ENCODE measurements around the gene CCDC27. TPM values are rescaled to one million over a fixed set of nuclear protein-coding genes. Genes with fewer than 3 reads are reported as not detected.

The CCDC27 gene
- total and polyA plus RNA-seq, 2 of the 13 experiments (the other 11 are each of a cell fraction or from before 2014, with no cell fraction given): not detected

DNA sequence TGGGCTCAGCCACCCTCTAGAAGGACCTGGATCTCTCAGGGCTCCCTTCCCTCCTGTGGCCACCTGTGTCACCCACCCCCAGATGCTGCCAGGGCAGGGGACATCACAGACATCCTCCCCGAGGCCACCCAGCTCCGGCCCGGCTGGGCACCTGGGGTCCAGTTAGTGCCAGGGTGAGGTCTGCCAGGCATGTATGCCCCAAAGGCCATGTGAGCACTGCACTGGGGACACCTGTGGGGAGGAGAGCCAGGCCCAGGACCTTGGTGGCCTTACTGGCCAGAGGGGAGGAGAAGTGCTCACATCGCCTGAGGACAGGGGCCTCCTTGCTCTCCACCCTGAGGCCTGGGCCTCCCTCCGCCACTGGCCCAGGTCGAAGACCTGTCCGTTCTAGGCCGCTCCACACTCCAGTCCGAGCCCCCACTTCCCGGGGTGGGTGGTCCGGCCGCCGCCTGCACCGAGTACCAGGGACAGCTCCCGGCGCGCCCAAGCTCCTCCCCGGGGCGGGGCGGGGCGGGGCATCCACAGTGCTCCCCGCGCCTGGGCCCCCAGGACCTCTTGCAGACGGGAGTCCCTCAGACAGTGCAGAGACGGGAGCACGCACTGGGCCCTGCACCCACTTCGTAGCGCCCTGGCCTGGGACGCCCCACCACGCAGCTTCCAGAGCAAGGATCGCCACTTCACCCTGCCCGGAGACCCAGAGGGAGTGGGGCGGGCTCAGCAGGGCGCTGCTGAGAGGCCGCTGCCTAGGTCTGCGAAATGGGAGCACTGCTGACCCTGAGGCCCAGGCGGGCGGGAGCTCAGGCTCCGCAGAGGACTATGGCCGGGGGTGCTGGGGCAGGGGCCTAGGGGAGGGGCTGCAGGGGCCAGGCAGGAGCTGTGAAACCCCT, 34.3 kb upstream of the CCDC27 start (continued):
- TF ChIP-seq, protein P1, sequence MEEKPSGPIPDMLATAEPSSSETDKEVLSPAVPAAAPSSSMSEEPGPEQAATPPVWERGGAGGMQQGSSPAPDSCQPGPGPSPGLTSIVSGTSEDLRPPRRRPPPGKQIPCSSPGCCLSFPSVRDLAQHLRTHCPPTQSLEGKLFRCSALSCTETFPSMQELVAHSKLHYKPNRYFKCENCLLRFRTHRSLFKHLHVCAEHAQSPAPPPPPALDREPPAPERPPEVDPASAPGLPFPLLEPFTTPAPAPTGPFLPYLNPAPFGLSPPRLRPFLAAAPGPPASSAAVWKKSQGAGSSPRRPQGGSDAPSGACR (CRISPR knock-in tag; IDR thresholded peaks at IDR 0.05): 0 out of 2 replicates have a peak, but pooled peaks have one; percentile 31
- no peak for TF ChIP-seq ZNF234 (CRISPR knock-in tag; conservative IDR thresholded peaks at IDR 0.05)
- TF ChIP-seq, protein P2, sequence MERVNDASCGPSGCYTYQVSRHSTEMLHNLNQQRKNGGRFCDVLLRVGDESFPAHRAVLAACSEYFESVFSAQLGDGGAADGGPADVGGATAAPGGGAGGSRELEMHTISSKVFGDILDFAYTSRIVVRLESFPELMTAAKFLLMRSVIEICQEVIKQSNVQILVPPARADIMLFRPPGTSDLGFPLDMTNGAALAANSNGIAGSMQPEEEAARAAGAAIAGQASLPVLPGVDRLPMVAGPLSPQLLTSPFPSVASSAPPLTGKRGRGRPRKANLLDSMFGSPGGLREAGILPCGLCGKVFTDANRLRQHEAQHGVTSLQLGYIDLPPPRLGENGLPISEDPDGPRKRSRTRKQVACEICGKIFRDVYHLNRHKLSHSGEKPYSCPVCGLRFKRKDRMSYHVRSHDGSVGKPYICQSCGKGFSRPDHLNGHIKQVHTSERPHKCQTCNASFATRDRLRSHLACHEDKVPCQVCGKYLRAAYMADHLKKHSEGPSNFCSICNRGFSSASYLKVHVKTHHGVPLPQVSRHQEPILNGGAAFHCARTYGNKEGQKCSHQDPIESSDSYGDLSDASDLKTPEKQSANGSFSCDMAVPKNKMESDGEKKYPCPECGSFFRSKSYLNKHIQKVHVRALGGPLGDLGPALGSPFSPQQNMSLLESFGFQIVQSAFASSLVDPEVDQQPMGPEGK (CRISPR knock-in tag; IDR thresholded peaks at IDR 0.05): peak; percentile 74
- TF ChIP-seq MTA1 (CRISPR knock-in tag; IDR thresholded peaks at IDR 0.05; ENCODE audit: borderline replicate concordance): no peak; the same call in 1 of the 2 replicates
- TF ChIP-seq, protein P3, sequence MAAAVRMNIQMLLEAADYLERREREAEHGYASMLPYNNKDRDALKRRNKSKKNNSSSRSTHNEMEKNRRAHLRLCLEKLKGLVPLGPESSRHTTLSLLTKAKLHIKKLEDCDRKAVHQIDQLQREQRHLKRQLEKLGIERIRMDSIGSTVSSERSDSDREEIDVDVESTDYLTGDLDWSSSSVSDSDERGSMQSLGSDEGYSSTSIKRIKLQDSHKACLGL (CRISPR knock-in tag; IDR thresholded peaks at IDR 0.05): 0 out of 2 replicates have a peak, but pooled peaks have one; percentile 41
- TF ChIP-seq, protein P4, sequence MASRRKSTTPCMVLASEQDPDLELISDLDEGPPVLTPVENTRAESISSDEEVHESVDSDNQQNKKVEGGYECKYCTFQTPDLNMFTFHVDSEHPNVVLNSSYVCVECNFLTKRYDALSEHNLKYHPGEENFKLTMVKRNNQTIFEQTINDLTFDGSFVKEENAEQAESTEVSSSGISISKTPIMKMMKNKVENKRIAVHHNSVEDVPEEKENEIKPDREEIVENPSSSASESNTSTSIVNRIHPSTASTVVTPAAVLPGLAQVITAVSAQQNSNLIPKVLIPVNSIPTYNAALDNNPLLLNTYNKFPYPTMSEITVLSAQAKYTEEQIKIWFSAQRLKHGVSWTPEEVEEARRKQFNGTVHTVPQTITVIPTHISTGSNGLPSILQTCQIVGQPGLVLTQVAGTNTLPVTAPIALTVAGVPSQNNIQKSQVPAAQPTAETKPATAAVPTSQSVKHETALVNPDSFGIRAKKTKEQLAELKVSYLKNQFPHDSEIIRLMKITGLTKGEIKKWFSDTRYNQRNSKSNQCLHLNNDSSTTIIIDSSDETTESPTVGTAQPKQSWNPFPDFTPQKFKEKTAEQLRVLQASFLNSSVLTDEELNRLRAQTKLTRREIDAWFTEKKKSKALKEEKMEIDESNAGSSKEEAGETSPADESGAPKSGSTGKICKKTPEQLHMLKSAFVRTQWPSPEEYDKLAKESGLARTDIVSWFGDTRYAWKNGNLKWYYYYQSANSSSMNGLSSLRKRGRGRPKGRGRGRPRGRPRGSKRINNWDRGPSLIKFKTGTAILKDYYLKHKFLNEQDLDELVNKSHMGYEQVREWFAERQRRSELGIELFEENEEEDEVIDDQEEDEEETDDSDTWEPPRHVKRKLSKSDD (CRISPR knock-in tag; IDR thresholded peaks at IDR 0.05; ENCODE audit: low read depth): no peak
- TF ChIP-seq, protein P5, sequence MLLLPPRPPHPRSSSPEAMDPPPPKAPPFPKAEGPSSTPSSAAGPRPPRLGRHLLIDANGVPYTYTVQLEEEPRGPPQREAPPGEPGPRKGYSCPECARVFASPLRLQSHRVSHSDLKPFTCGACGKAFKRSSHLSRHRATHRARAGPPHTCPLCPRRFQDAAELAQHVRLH (CRISPR knock-in tag; IDR thresholded peaks at IDR 0.05; ENCODE audit: borderline replicate concordance, low read depth): 0 out of 2 replicates have a peak, but pooled peaks have one; percentile 52
- peak; percentile 78; the same call in 1 of the 2 replicates for TF ChIP-seq KLF15 (CRISPR knock-in tag; IDR thresholded peaks at IDR 0.05; ENCODE audit: borderline replicate concordance)
- no peak for TF ChIP-seq MEIS2 (CRISPR knock-in tag; IDR thresholded peaks at IDR 0.05)
- peak; percentile 54; the same call in 1 of the 2 replicates for TF ChIP-seq ZNF607 (CRISPR knock-in tag; IDR thresholded peaks at IDR 0.05; ENCODE audit: borderline replicate concordance)
- no peak for TF ChIP-seq TCF7 (IDR thresholded peaks at IDR 0.05; ENCODE audit: low read depth)
- TF ChIP-seq SP5 (CRISPR knock-in tag; IDR thresholded peaks at IDR 0.05; ENCODE audit: borderline replicate concordance, low read depth): peak; percentile 63
- no peak for TF ChIP-seq SAFB2 (CRISPR knock-in tag; IDR thresholded peaks at IDR 0.05; ENCODE audit: borderline replicate concordance, low read depth)
- no peak for TF ChIP-seq ZNF101 (CRISPR knock-in tag; IDR thresholded peaks at IDR 0.05; ENCODE audit: borderline replicate concordance, low read depth)
- 0 out of 2 replicates have a peak, but pooled peaks have one; percentile 41 for TF ChIP-seq ZSCAN20 (CRISPR knock-in tag; IDR thresholded peaks at IDR 0.05; ENCODE audit: borderline replicate concordance)
